HG02885 (cell line): ENCODE results near the gene HAND1.

Experiments used
- ATAC-seq: cut with Tn5 transposase; IDR thresholded peaks from one replicate; pipeline ENCODE4 v1.9.1; 2021; ENCODE audit warnings: mild to moderate bottlenecking; ENCODE audit not compliant: unreplicated experiment, poor library complexity

Gene HAND1

DNA sequence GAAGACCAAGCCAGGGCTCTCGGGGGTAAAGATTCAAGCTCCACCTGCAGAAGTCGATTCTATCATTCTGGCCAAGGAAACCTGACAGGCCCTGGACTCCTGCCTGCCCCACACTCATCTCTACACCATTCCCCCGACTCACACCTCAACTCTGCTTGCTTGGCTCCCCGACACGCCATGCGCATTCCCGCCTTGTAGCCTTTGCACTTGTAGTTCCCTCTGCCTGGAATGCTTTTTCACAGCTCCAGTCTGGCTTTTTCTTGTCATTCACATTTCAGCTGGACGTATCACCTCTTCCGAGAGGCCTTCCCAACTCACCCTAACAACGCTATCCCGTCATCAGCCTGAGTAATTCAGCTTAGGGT, 28.7 kb upstream of the HAND1 start:
- no peak for ATAC-seq

DNA sequence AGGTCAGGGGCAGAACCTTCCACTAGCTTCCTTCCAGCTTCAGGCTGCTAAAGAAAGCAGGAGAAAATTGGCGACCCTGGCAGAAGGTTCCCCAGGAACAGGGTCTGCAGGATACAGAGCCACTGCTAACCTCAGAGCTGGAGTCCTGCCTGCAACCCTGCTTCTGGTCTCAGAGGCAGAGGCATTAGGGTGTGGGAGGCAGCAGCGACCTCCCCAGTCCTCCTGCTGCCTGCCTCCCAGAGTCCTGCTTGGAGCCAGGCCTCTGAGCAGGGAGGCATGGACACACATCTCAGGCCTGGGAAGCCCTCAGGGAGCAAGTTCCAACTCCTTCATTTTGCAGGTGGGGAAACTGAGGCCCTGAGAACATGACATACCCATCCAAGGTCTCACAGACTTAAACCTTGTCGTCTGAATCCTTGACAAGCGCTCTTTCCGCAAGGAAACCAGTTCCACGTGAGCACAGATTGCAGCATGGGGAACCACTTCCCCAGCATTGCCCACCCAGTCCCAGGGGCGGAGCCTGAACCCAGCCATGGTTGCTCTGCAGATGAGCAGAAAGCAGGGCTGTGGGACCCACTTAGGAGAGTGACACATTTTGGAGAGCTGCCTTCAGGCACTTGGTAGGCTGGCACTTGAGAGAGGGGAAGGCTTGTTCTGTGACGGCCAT, 28.2 kb upstream of the HAND1 start:
- no peak for ATAC-seq

DNA sequence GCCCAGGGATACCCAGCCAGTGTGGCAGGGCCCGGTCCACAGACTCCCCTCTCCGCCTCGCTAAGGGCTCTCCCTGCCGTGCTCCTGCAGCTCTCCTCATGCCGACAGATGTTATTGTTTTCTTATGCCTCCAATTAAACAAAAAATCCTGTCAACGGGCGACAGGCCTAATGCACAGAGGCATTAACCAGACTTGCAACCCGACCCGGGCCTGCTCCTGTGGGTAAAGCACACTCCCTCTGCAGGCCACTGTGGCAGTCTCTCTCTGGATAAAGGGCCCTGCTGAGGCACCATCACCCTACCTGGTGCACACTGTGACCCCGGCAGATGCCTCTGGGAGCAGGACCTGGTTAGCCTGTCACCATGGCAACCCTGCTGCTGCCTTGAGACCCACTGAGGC, 27.5 kb upstream of the HAND1 start:
- ATAC-seq: no peak

DNA sequence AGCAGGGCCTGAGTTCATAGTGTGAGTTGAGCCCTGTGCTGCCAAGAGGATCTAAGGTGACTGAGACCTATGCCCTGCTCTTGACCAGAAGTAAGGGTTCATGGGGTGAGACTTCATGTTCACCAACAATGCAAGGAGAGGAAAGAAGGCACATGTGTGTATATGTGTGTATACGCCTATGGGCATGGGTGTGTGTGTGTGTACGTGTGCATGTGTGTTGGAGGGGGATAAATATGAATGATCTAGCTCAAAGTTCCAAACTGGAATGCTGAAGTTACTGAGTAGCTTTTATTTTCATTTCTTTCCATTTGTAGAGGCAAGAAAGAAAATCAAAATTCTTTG, 25.6 kb upstream of the HAND1 start:
- ATAC-seq: no peak

DNA sequence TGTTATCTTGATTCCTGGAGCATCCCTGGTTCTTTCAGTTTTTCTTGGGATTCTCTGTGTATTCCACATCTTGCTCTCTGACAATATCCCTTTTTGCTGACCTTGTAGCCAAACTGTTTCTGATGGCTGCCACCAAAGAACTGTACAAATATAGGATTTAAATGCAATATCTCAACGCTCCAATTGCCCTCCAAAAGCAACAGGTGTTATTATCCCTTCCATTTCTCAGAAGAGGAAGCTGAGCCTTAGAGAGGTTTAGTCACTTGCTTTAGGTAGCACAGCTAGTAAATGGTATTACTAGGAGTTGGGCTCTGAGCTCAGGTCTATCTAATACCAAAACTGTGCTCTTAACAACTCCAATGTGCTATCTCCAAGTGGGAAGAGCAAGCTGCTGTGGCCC, 24.2 kb upstream of the HAND1 start:
- ATAC-seq: no peak

DNA sequence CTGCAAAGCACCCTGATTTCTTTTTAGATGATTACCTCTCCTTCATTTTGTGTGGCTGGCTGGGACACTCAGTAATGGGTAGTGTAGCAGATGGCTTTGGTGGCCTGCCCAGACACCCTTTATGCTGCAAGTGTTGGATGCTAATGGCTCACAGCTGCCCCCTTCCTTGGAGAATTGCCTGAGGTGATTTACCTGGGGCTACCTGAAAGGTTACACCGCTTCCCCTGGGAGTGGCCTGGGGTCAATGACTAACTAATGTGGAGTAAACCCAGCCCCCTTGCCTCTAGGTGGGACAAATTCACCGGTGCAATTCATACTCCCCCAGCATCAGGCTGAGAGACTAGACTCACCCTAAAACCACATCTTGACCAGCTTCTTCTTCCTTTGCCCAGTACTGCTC, 23.5 kb upstream of the HAND1 start:
- ATAC-seq: no peak

DNA sequence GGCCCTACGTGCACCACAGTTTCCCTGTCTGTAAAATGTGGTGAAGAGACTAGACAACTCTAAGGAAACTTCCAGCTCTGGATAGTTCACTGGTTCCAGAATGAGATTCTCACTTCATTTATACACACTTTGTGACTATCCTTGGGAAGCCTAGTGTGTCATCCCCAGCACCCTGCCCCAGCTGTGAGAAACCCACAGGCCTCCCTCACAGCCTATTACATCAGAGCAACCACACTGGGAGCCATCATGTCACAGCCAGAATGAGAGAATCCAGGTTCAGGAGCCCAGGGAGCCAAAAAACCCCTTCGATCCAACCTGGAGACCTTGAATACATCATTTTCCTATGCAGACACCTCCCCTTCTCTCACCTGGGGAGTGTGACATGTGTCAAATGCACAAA, 21.0 kb upstream of the HAND1 start:
- ATAC-seq: no peak

DNA sequence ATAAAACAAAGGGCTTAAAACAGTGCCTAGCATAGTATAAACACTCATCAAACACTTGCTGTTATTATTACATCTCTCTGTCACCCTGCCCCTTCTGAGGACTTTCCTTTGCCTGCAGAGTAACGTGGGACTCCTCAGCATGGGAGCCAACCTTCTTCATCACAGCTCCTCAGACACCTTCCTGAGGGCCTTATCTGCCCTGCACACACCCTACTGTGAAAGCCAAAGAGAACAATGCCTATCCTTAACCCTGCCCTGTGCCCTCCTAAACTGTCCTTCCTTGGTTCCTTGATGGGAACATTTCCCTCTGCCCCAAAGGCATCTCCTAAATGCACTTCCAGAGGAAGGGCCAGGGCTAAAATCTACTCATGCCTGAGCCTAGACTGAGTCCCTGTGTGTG, 20.6 kb upstream of the HAND1 start:
- no peak for ATAC-seq

DNA sequence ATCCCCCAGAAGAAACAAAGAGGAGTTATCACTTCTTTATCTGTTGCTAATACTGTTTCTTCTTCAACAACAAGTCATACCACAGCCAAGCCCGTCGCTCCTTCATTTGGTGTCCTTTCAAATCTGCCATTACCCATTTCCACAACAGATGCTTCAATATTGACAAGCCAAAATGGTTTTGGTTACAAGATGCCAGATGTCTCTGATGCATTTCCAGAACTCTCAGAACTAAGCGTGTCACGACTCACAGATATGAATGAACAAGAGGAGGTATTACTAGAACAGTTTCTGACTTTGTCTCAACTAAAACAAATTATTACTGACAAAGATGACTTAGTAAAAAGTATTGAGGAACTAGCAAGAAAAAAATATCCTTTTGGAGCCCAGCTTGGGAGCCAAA, 16.0 kb upstream of the HAND1 start:
- no peak for ATAC-seq

DNA sequence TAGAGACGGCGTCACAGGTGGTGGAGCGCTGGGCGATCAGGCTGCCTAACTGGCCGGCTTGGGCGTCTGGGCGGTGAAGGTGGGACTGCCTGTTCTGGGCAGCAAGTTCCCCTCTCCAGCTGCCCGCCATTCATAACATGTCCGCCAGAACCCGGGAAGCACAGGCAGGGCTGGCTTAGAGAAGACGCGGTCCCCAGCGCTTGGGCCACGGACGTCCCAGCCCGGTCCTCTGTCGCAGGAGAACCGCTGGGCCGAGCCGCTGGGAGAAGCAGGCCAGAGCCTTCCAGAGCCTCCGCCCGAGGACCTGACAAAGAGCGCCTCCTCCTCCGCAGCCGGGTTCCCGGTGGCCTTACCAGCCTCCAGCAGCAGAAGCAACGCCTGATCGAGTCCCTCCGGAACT, 15.2 kb upstream of the HAND1 start:
- ATAC-seq: no peak

DNA sequence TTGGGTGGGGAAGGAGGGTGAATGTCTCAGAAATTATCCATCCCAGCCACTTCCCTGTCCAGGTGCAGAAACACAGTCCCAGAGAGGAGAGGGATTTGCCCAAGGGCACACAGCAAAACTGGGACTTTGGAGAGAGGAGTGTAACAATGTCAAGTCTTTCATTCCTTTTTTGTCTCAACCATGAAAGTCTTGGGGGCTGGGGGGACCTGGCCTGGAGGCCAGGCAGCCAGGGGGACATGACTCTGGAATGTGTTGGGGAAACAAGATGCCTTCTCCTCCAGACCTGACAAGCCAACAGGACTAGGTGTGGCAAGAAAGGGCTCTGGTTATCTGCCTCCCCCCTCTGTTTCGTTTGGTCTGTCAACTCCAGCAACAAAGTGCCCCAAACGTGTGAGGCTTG, 13.9 kb upstream of the HAND1 start:
- no peak for ATAC-seq

DNA sequence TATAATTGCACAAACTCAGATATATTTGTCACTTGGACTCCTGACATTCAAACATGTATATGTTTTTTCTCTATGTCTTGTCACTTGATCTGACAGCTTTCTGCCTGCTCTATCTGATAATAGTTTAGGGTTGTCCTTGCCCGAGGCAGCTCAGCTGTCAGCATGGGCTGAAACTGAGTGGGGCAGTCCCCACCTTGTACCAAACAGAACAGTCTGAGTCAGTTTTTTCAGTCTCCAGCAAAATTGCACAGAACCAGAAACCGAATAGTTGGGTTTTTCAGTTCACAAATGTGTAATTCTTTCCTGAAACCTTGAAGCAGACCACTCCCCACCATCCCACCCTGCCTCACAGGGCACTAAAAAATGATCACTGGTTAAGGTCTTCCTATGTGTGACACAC, 9.5 kb upstream of the HAND1 start:
- peak; percentile 99 for ATAC-seq

DNA sequence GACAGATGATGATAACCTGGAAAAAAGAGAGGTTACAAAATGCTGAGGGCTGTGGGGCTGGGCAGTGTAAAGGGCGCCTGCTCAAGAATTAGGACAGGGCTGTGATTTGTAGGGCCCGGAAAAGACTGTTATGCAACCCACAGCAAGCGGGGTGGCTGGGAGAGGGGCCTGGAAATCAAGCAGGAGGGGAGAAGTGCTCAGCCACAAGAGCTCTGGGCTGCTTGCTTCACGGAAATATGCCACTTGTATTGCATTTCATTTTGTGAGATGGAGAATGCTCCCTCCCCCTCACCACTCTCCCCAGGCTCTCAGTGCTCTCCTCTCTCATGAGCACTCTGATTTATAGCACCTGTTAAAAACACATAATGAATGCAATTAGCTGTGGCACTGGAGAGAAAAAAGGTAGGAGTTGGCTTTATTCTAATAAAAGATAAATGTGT, 8.4 kb upstream of the HAND1 start:
- no peak for ATAC-seq

DNA sequence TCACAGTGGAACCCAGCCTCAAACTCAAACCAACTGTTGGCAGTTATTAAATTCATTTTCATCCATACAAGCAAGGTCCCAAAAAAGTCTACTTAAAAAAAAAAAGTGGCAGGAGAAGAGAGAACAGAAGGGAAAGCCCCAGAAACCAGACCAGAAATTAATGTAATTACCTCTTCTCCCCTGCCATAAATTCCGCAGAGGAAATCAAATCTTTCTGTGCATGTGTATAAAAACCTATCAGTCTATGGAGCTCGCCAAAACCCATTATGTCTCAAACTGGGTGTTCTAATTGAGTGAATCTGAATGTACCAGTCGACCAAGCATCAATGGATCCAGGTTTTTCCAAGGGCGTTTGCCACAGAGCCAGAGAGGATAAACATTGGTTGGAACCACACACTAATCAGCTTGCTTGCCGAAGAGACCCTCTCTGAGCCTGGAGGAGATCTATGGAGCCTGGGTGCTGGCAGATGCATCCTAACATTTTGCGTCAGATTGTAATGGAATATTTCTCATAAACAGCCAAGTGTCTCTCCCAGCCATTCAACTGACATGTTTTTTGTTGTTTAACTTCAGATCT, 7.9 kb upstream of the HAND1 start:
- ATAC-seq: no peak

DNA sequence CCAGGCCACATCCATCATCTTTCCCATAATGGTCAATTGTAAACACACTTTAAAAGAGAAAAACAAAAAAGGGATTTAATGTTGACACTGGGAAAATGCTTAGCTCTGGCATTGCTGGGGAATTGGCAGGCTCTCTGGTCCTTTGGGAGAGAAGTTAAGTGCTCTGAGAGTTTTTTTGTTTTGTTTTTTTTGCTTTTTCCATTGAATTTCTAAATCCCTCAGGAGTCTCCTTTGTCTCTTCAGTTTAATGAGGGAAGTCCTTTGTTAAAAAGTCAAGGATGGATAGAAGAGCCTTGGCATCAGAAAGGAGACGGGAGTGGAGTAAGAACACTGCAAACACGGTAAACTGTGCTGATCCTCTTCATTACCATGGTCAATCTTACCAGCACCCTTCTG, 7.1 kb upstream of the HAND1 start:
- no peak for ATAC-seq

DNA sequence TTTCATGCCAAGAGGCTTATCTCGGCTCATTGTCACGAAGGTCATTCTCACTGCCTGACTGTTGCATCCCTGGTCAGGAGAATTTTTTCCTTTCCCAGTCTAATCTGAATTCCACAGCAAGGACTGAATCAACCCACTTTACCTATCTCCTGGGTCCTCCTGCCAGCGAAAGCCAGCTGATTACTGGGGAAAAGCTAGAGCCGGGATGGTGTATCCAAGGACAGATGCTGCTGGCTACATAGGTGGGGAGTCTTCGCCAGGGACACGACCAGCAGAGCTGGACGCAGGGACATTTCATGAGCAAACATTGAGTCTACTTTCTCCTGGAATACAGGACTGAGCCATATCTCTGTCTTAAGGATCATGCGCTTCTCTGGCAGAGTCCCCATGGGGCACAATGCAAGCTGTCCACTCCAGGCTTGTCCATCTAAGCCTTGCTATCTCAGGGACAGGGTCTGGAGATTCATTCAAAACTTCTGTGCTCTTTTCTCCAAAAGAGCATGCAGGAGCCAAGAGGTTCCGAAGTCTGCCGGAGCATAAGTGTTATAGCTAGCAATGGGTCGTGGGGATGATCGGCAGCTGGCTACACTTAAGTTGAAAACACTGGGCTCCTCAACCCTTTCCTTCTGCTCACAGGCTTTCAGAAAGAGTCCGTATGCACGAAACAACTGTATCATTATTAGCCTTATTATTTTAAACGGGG, 6.5 kb upstream of the HAND1 start:
- no peak for ATAC-seq

DNA sequence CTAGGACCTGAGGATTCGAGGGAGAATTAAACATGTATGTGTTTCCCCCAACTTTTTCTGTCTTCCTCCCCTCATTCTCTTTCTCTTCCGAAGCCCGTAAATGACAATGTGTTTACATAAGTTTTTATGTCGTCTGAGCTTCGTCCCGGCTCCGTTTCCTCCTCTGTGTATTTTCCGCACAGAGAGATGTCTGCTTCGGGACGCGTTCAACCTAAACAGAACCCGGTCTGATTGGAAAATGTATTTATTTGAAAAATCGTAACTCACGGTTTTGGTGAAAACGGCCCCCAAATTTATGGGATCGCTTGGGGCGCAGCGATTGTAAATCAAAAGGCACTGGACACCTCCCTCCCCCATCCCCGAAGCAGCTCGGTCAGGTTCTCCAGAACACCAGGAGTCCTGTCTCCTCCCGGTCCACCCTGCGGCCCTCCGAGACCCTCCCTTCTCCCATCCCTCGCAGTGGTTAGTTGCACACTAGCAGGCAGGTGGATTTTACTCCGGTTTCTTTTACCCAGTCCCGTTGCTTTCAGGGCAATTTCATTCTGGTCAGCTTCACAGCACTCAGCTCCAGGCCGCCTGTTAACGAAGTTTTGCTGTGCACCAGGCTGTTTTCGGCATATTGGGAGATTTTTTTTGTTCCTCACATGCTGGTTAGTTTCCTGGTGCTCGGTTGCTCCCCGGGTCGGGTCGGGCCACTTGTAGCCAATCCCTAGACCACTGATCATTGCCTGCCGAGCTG, 5.8 kb upstream of the HAND1 start:
- no peak for ATAC-seq

DNA sequence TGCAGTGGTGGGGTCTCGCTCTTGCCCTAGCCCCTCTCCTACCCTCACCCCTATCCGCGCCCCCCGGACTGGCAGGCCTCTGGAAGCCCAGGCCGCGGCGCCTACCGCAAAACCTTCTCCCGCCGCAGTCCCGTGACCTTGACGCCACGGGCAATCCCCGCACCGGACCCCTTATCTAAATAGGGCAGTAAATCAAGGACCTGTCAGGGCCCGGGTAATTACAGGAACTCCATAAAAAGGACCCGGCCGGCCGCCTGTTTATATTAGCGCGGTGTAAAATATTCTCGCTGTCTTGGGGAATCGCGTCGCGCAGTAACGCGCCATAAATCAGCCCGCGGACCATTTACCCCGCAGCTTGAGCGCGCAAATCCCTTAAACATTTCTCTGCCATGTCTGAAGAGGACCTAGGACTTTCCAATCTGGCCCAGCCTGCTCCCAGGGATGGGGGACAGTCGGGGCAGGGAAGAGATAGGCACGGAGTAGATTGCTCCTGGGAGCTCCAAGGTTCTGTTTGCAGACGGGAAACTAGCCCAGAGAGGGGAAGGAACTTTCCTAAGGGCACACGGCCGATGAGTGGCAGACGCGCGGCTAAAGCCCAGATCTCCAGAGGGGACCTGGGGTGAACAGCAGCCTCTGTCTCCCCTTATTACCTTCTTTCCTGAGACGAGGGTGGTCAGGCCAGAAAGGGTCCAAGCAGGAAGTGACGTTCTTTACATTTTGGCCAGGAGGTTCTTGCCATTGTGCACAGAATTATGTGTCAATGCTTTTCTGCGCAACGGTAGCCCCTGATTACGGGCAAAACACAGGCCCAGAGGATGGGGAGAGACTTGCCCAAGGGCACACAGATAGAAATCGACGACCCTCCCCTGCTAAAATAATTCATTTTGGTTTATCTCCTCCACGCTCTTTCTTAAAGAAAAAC, 4.8 kb upstream of the HAND1 start:
- no peak for ATAC-seq

DNA sequence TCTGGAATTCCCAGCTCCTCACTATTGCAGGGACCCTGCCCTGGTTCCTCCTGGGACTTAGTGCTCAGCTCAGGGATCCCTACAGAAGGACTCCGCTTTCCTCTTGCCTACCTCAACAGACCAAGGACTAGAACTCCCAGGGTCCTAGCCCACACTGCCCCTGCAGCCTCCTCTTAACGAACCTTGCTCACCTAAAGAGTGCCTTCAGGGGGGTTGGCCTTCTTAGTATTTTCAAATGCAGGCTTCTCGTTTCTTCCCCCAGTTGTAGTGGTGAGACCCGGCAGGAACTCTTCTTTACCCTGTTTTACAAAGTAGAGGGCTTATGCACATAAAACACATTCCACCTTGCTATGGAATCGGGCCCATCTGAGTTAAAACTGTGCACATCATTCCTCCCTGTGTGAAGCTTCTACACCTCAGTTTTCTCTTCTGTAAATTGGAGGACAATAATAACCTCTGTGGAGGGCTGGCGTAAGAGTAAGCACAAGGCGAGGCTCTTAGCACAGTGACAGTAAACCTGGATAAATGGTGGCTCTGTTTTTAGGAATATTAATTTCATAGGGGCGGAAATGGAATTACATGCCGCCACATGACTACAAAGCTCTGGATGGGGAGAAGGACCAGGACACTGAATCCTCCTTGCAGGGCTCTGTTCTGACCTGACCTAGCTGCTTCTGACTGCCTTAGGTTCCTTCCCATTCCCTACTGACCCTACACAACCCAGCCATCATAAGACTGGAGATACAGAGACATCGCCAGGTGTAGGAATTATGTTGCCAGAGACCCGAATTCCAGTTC, 3.8 kb upstream of the HAND1 start:
- ATAC-seq: no peak

DNA sequence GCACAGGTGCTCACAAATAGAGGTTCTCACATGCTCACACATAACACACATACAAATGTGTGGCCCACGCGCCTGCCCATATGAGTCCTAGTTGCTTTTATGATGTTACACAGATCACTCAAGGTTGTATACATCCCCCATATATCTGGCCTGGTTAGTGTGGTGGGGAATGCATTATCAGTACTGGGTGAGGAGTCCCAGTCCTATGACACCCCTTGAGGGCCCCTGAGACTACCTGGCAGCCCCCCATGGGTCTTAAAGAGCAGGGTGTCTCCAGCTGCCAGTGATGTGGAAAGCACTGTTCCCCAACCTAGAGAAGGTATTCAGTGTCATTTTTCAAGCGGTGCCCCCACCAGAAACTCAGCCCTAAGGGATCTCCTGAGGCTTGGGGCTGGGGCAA, 2.8 kb upstream of the HAND1 start:
- no peak for ATAC-seq
